DMS114 treated with DMSO at 0.1 percent for 48 hours (cell line): ENCODE measurements around the gene MCF2L2.
"Not testable (repeated sequence)": the region's sequence is repeated elsewhere in the genome, so short reads cannot be mapped to it uniquely, and the experiment has no call there.

Experiments used
- DNase-seq: peaks from one replicate; lab custom pipeline; 2025; ENCODE audit not compliant: unreplicated experiment; lab: John Stamatoyannopoulos, UW

MCF2L2 gene

GRCh38 chr3:183180110-183180783 is 248.2 kb downstream of the MCF2L2 start:
- no peak for DNase-seq

DNA sequence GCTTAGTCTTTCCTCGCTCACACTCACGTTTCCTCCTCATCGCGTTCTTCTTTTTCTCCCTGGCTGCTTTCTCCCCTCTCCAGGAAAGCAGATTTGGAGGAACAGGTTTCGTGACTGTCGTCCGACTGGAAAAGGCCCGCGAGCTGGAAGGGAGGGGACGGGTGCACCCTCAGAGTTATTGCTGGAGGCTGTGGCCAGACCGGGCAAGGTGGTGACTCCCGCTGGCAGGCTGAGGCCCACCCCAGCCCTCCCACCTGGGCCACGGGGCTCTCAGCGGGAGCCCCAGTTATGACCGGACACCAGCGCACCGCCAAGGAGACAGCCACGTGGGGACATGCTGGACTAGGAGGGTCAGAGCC is 248.9 kb downstream of the MCF2L2 start:
- not testable (repeated sequence) for DNase-seq

DNA sequence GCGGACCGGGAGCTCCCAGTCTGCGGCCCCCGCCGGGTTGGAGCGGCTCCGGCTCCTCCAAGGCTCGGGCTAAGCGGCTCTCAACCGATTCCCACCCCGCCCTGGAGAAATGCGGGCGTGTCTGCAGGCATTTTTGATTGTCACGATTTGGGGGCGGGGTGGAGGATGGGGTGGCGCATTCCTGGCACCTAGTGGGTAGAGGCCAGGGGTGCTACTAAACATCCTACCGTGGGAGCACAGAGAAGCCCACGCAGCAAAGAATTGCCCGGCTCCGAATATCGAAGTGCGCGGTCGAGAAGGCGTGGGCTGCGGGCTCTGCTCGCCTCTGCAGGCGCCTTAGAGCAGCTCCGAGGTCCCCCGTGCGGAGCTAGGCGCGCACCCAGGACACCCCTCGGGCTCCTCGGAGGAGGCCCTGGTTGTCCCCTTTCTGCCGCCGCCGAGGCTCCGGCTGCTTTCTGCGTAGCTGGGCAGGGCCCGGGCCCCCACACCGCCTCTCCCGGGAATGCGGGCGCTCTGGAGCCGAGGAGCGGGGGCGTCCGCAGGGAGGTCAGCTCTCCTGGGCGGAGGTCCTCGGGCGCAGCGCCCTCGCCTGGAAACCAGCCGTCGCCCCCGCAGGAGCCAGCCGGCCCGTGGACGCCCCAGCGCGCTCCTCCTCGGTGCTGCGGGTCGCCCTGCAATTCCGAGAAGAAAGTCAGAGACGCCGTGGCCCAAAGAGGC is 249.4 kb downstream of the MCF2L2 start:
- no peak for DNase-seq

GRCh38 chr3:183178512-183178832 is 249.9 kb downstream of the MCF2L2 start:
- peak; percentile 43 for DNase-seq

- no peak for DNase-seq
Observed at GRCh38 chr3:183172051-183172639, 256.3 kb downstream of the MCF2L2 start.

GRCh38 chr3:183167975-183168374 is 260.4 kb downstream of the MCF2L2 start:
- not testable (repeated sequence) for DNase-seq

DNA sequence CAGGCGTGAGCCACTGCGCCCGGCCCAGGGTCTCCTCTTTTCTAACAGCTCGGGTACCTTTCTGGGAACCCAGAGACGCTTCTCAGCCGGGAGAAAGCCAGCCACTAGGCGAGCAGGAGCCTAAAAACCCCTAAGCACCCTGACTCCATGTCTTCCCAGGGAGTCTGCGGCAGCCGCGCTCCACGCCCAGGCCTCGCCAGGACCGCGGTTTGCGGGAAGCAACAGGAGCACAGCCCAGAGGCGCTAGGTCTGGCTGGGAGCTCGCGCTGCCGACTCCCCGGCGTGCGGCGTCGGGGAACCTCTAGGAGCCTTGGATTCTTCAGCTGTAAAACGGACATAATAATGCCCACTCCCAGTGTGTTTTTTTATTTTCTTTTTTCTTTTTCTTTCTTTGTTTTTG is 264.9 kb downstream of the MCF2L2 start:
- no peak for DNase-seq

DNA sequence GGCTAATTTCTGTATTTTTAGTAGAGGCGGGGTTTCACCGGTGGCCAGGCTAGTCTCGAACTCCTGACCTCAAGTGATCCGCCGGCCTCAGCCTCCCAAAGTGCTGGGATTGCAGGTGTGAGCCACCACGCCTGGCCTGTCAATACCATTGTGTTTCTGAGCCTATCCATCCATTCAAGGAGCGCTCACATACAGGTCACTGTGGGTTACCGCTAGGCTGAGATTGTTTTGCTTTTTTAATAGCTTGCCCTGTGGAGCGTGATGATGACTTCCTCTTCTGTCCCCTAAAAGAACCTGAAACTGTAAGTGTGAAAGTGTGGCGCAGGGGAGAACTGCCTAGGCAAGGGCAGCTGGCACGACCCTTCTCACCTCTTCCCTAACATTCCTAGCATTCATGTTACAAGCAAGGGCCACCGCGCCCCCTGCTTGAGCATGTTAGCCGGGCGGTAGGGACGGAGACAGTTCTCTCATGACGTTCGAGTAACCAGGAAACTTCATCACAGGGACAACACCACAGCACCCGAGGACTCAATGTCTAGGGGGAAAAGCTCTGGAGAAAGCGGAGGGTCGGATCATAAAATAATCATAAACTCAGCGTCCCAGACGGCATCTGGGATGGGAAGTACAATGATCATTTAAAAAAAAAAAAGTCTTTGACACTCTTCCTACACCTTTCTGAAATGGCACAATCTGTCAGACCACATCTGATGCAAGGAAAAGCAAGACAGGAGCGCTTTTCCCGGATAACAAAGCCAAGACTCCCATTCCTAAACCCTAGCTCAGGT is 266.7 kb downstream of the MCF2L2 start:
- DNase-seq: no peak

DNA sequence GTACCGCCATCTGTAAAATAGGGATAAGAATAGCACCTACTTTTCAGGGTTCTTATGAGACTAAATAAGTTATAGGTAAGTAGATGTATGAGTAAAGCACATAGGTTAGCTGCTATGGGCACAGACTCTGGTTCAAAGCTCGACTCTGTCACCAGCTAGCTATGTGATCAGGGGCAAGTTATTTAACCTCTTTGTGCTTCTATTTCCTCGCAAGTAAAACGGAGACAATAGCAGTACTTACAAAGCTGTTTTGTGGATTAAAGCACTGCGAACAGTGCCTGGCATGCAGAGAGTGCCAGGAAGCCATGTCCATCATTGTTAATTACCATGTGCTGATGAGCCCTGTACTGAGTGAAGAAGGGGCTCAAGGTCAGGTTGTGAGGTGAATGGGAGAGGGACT is 267.8 kb downstream of the MCF2L2 start:
- DNase-seq: no peak

GRCh38 chr3:183159333-183159732 is 269.1 kb downstream of the MCF2L2 start:
- DNase-seq: no peak

GRCh38 chr3:183158551-183159006 is 269.8 kb downstream of the MCF2L2 start:
- DNase-seq: no peak

GRCh38 chr3:183158113-183158512 is 270.3 kb downstream of the MCF2L2 start:
- no peak for DNase-seq

DNA sequence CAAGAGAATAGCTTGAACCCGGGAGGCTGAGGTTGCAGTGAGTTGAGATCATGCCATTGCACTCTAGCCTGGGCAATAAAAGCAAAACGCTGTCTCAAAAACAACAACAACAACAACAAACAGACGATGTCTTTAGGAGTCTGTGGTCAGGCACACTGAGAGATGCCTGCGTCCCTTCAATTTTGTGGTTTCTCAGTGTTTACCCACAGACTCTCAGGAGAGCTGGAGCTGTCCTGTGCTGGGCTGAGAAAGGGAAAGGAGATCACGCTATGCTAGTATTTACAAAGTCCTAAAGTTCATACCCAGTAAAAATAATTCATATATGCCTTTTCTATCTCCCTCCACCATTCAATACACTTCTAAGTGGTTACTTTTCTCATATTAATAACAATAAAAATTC is 272.2 kb downstream of the MCF2L2 start:
- DNase-seq: no peak

- DNase-seq: no peak
Observed at GRCh38 chr3:183155499-183155898, 272.9 kb downstream of the MCF2L2 start.

DNA sequence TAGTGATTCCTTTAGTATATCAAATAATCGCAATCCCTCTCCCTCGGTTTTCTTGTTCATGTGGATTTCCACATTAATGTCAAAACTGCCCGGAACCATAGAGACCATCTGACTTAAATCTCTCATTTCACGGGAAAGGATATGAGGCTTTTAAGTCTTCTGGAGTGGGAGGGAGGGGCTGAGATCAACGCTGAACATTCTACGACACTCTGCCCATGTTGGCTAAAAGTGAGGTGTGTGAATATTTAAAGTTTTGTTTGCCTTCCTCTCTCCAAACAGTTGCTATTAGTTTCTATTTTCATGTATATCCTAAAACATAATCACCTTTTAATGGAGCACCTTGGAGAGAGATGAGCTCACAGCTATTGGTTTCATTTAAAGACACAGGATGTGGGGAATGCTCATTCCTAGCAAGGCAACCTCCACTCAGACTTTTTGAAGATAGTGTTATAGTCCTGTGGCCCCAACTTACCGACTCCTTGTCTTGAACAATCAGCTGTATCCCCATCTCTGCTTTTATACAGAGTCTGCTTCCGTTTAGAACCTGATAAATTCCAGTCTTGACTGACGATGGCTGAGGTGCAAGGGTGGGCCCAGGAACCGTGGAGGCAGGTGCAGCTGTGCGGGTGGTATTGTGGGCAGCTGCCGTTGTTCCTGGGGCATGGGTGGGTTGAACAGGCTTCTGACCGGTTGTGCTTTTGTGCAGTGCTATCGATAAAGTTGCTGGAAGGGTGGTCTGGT is 275.0 kb downstream of the MCF2L2 start:
- no peak for DNase-seq

DNA sequence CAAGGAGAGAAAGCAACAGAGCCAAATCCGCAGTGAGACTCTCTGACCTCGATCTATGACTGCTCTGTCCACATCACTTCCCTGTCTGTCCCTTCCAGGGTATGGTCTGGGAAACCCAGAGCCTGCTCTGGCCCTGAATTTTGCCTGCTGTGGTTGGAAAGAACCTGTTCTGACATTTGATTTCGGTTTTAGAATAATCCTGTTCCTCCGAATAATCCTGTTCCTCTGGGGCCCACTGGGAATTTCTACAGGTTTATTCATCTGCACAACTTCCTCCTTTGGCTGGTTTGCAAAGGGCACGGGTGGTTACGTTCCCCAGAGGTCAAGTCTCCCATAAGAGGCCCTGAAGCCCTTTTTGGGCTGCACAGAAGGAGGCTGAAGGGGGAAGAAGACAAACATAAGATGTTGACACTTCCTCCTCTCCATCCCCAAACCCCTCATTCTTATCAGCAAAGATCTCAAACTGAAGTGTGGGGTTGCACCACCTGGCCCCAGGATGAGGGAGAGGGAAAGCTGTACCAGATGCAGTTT is 276.5 kb downstream of the MCF2L2 start:
- DNase-seq: no peak

GRCh38 chr3:183151086-183151485 is 277.3 kb downstream of the MCF2L2 start:
- no peak for DNase-seq

DNA sequence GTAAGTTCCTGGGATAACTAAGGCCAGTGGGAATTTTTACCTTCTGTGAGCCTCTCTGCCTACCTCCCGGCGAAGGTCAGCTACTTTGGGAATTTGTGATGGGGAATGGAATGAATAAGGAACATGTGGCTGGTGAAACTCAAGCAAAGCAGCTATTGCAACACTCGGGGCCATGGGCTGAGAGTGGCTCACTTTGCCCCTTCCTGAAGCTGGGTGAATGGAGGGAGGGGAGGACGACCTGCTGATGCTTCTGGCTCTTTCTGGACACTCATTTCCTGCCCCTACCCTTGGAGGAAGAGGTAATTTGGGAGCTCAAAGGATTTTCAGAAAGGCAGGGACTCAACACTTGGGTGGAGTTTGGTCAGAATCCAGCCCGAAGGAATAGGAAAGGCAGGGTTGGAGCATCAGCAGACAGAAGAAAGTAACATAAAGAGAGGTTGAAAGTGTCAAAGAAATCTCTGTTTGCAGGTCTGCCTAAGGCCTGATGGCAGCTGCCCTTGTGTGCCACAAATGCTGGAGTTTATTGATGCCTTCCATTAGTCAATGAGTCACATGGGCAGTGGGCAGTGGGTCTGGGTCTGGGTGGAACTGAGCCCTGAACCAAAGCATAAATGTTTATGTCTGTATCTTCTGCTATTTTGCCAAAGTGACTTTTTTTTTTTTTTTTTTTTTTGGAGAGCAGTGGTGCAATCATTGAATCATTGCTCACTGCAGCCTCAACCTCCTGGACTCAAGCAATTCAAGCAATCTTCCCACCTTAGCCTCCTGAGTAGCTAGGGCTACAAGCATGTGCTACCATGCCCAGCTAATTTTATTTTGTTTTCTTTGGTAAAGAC is 278.3 kb downstream of the MCF2L2 start:
- DNase-seq: no peak

DNA sequence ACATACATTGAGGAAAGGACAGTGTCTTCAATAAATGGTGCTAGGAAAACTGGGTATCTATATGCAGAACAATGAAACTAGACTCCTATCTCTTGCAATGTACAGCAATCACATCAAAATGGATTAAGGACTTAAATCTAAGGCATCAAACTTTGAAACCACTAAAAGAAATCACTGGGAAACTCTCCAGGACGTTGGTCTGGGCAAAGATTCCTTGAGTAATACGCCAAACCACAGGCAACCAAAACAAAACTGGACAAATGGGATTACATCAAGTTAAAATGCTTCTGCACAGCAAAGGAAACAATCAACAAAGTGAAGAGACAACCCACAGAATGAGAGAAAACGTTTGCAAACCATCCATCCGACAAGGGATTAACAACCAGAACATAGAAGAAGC is 280.4 kb downstream of the MCF2L2 start:
- no peak for DNase-seq

GRCh38 chr3:183144363-183144762 is 284.1 kb downstream of the MCF2L2 start:
- DNase-seq: no peak
